Panc1 (cell line): ENCODE results near the gene DLG2.

ENCODE experiments used
- CTCF ChIP-seq: fragments of 450-650 bp; IDR thresholded peaks from 2 replicates; pipeline ENCODE4 v1.5.1; 2017; ENCODE audit warnings: mild to moderate bottlenecking
- POLR2AphosphoS5 ChIP-seq: IDR thresholded peaks from 2 replicates; pipeline ENCODE4 v1.6.1; 2012; ENCODE audit warnings: mild to moderate bottlenecking, low read depth, low read length, moderate library complexity
- SIN3A ChIP-seq: IDR thresholded peaks from 2 replicates; pipeline ENCODE4 v1.6.1; 2012; ENCODE audit warnings: low read depth, mild to moderate bottlenecking, low read length, moderate library complexity, borderline replicate concordance; ENCODE audit not compliant: insufficient read depth
- TCF7L2 ChIP-seq: IDR thresholded peaks from 2 replicates; pipeline ENCODE4 v1.6.1; 2011; ENCODE audit warnings: mild to moderate bottlenecking, low read depth, low read length, inconsistent platforms
- TF ChIP-seq, protein P1 (sequence below), 2 experiments: IDR thresholded peaks; 2 replicates each; pipeline ENCODE4 v1.6.1; 2011 to 2012; ENCODE audit warnings: low read depth in 2 of 2, control low read depth in 1 of 2, low read length in 1 of 2, mild to moderate bottlenecking in 1 of 2, moderate library complexity in 1 of 2; ENCODE audit not compliant: insufficient read depth in 1 of 2

GRCh38 chr11:83692675-83693074, 1934.5 kb downstream of the DLG2 start:
- TF ChIP-seq CTCF (no peak), POLR2AphosphoS5 (no peak), SIN3A (no peak), TCF7L2 (no peak)
- TF ChIP-seq, protein P1, sequence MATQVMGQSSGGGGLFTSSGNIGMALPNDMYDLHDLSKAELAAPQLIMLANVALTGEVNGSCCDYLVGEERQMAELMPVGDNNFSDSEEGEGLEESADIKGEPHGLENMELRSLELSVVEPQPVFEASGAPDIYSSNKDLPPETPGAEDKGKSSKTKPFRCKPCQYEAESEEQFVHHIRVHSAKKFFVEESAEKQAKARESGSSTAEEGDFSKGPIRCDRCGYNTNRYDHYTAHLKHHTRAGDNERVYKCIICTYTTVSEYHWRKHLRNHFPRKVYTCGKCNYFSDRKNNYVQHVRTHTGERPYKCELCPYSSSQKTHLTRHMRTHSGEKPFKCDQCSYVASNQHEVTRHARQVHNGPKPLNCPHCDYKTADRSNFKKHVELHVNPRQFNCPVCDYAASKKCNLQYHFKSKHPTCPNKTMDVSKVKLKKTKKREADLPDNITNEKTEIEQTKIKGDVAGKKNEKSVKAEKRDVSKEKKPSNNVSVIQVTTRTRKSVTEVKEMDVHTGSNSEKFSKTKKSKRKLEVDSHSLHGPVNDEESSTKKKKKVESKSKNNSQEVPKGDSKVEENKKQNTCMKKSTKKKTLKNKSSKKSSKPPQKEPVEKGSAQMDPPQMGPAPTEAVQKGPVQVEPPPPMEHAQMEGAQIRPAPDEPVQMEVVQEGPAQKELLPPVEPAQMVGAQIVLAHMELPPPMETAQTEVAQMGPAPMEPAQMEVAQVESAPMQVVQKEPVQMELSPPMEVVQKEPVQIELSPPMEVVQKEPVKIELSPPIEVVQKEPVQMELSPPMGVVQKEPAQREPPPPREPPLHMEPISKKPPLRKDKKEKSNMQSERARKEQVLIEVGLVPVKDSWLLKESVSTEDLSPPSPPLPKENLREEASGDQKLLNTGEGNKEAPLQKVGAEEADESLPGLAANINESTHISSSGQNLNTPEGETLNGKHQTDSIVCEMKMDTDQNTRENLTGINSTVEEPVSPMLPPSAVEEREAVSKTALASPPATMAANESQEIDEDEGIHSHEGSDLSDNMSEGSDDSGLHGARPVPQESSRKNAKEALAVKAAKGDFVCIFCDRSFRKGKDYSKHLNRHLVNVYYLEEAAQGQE (IDR thresholded peaks at IDR 0.05; ENCODE audit: insufficient read depth in 1 of 2, low read depth in 2 of 2, low read length in 1 of 2), result no peak
